ENCODE data around the gene SLC45A1.

DNA sequence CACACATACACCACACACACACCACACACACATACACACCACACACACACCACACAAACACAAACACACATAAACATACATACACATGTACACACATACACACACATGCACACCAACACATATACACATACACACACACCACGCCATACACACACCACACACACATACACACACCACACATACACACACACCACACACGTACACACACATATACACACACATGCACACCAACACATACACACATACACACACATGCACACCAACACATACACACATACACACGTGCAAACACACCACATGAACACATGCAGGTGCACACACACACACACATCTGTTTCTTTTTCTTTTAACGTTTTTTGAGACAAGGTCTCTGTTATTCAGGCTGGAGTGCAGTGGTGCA, 41.0 kb upstream of the SLC45A1 start:
- TF ChIP-seq, protein P1, sequence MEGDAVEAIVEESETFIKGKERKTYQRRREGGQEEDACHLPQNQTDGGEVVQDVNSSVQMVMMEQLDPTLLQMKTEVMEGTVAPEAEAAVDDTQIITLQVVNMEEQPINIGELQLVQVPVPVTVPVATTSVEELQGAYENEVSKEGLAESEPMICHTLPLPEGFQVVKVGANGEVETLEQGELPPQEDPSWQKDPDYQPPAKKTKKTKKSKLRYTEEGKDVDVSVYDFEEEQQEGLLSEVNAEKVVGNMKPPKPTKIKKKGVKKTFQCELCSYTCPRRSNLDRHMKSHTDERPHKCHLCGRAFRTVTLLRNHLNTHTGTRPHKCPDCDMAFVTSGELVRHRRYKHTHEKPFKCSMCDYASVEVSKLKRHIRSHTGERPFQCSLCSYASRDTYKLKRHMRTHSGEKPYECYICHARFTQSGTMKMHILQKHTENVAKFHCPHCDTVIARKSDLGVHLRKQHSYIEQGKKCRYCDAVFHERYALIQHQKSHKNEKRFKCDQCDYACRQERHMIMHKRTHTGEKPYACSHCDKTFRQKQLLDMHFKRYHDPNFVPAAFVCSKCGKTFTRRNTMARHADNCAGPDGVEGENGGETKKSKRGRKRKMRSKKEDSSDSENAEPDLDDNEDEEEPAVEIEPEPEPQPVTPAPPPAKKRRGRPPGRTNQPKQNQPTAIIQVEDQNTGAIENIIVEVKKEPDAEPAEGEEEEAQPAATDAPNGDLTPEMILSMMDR (IDR thresholded peaks at IDR 0.05): no peak
- no peak for TF ChIP-seq EP300 (IDR thresholded peaks at IDR 0.05)
